ENCODE data around the gene DIAPH1.

DIAPH1 gene

GRCh38 chr5:141560725-141561483 lies 57.9 kb downstream of the DIAPH1 start:
- DNase-seq (ENCODE audit: low read depth), result no peak

GRCh38 chr5:141560151-141560550 lies 58.6 kb downstream of the DIAPH1 start:
- DNase-seq (ENCODE audit: low read depth), result no peak

GRCh38 chr5:141559461-141559860 lies 59.3 kb downstream of the DIAPH1 start:
- no peak for DNase-seq (ENCODE audit: low read depth)

DNA sequence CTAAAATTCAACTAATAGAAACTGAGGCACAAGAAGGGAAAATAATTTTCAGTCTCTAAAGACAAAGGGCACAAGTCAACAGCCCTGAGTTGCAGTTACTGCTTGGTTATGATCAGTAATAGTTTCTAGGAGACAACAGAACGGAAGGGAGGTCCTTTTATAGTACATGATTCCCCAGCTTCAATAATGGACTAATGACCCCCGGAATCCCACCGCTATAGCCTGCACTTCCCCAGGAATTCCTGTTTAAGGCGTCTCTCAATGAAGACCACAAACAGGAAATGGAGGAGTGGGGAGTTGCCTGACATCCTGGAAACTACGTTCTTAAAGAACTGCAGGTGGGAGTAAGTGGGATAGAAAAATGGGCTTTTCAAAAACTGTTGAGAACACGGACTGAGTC lies 60.6 kb downstream of the DIAPH1 start:
- DNase-seq (ENCODE audit: low read depth), result no peak

GRCh38 chr5:141557681-141558136 lies 61.1 kb downstream of the DIAPH1 start:
- DNase-seq (ENCODE audit: low read depth), result peak; percentile 71

- no peak for DNase-seq (ENCODE audit: low read depth)
Measured at GRCh38 chr5:141547921-141548320, 70.9 kb downstream of the DIAPH1 start.

GRCh38 chr5:141547488-141547887 lies 71.3 kb downstream of the DIAPH1 start:
- no peak for DNase-seq (ENCODE audit: low read depth)

DNA sequence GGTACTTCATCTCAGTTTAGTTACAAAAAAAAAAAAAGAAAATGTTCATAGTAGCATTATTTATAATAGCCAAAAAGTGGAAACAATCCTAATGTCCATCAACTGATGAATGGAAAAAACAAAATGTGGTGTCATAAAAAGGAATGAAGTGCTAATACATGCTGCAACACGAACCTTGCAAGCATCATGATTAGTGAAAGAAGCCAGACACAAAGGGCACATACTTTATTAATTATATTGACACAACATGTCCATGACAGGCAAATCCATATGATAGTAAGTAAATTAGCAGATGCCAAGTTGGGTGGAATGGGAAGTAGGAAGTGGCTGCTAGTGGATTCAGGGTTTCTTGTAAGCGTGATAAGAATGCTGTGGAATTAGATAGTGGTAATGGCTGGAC lies 75.7 kb downstream of the DIAPH1 start:
- no peak for DNase-seq (ENCODE audit: low read depth)

GRCh38 chr5:141534492-141535213 lies 84.1 kb downstream of the DIAPH1 start:
- DNase-seq (ENCODE audit: low read depth), result no peak

DNA sequence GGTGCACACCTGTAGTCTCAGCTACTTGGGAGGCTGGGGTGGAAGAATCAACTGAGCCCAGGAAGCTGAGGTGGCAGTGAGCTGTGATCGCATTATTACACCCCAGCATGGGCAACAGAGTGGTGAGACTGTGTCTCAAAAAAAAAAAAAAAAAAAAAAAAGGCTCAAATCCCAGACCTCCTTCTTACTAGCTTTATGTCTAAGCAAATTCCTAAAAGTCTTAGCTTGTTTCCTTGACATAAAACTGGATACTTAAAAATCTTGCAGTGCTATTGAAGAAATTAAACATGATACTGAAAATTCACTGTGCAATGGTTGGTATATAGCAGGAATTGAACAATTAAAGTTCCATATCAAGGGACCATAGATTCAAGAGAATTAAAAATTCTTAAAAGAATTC lies 84.9 kb downstream of the DIAPH1 start:
- DNase-seq (ENCODE audit: low read depth), result no peak

DNA sequence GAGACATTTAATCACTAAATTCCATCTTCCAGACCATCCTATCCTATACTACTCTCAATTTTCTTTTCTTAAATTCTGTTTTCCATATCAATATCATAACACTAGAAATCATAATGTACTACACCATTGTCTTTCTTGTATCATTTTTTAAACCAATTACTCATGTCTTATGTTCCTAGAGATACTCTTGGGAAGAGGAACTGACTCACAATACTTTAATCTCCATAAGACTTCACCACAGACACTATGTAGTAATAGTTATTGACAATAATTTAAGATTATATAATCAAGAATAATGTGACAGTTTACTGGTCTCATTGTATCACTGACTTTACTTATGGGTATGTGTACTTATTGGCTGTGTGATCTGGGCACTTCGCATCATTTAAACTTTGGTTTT lies 86.1 kb downstream of the DIAPH1 start:
- no peak for DNase-seq (ENCODE audit: low read depth)

GRCh38 chr5:141529873-141530272 lies 88.9 kb downstream of the DIAPH1 start:
- no peak for DNase-seq (ENCODE audit: low read depth)

DNA sequence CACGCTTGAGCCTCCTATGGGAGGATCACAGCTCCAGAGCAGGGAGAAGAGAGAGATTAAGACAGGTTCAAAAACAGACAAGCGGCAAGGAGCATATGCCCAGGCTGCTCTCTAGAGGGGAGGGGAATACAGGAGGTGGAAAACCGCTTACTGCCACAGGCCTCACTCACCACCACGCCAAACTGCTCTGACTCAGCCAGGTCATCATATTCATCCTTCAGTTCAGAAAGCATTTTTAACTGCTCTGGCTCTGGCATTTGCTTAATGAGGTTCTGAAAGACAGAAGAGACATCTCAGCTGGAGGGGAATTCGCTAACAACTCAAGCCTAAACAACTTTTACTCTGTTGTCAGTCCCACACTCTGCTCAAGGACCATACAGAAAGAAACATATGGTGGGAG lies 89.8 kb downstream of the DIAPH1 start:
- DNase-seq (ENCODE audit: low read depth), result no peak

DNA sequence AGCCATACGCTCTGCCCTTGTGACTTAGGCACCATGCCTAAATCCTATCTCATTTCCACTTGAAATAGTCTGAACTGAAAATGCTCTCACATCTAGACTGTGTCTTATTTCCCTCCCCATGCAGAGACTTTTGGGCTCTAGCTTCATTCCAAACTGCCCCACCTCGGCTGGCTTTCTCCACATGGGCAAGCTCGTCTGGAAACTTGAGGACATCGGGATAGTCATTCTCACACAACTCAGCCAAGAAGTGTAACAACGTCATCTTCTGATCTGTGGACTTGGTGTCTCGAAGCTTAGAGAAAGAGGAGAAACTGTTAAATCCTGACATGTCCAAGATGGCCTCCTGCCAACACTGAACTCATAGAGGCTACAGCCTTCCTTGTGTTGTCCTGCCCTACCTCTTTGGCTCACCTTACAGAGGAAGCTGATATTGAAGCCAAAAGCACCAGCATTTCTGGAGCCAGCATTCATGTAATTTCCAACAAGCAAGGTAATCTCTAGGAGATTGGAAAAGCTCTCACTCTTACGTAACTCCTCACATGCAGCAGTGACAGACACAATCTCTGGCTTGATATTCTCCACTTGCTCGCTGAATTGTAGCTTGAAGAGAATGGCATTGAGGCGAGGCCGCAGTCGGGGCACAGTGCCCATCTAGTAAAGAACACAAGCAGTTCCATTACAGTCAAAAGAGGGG lies 90.4 kb downstream of the DIAPH1 start:
- no peak for DNase-seq (ENCODE audit: low read depth)

DNA sequence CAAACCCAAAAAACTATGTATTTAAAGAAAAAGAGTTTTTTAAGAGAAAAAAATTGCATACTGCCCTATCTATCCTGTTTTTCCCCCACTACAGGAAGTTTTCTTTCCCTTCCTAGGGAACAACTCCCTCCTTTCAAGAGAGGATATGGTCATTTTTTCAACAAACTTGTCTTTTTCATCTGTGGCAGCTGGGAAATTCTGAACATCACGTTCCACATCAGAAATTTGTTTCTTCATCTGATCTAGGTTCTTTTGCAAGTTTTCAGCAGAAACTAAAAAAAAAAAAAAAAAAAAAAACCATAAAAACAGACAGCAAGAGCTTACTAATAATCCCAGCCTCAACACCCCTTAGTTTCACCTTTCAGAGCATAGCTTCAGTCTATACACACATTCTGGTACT lies 91.4 kb downstream of the DIAPH1 start:
- DNase-seq (ENCODE audit: low read depth), result no peak

- DNase-seq (ENCODE audit: low read depth), result no peak
Measured at GRCh38 chr5:141525653-141526052, 93.1 kb downstream of the DIAPH1 start.

GRCh38 chr5:141524604-141525597 lies 93.9 kb downstream of the DIAPH1 start:
- no peak for DNase-seq (ENCODE audit: low read depth)

DNA sequence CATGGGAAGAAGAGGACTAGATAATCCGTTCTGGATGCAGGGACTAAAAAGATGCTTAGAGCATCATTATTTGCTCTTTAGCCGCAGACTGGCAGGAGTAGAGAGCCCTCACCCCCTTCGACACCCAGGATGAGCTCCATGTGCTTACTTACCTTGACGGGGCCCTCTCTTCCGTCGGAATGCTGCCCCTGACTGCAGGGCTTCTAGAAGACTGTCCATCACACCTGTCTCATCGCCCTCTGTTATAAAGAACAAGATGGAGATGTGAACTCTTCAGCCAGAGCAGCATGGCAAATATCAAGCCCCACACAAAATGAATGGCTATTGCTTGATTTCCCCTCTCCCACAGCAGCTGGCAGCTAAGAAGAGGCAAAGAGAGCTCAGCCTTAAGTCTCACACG lies 94.8 kb downstream of the DIAPH1 start:
- DNase-seq (ENCODE audit: low read depth), result no peak

GRCh38 chr5:141522301-141522700 lies 96.5 kb downstream of the DIAPH1 start:
- no peak for DNase-seq (ENCODE audit: low read depth)

DNA sequence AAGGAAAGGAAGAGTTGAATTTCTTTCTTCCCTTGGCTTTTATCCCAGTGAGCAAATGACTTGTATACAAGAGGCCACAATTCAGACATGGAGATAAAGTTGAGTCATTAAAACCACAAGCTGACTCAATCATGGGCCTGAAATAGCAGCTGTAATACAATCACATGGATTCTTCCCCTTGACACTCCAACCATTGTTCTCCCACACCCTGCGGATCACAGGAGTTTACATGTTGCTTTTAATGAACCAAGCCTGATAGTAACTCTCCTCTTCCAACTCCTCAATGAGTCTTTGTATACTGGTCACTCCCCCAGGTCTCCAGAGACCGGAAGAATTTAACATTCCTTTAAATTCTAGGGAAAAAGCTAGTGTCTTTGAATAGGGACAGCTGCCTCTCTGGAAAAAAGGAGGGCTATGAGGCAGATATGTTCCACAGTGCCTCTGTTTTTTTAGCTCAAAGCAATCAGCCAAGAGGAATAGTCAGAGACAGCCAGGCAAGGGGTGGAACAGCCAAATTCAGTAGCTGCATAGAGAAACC lies 97.5 kb downstream of the DIAPH1 start:
- DNase-seq (ENCODE audit: low read depth), result no peak

Measured in stimulated activated CD8-positive, alpha-beta memory T cell treated with anti-CD3 and anti-CD28 coated beads, Interleukin-7, amount 100 ng/mL, for 24 hours (primary cell).